ENCODE results near the gene STUB1. TPM values are rescaled to one million over a fixed set of nuclear protein-coding genes. Genes with fewer than 3 reads are reported as not detected.

The STUB1 gene
- total RNA-seq, 1 donor from 2014 or later = 78.6 TPM

GRCh38 chr16:694187-694862 is 14.1 kb downstream of the STUB1 start:
- DNase-seq (ENCODE audit: low read depth in 2 of 2) = no peak

- DNase-seq (ENCODE audit: low read depth in 2 of 2) = no peak
These were observed 14.7 kb downstream of the STUB1 start for GRCh38 chr16:694863-695354.

GRCh38 chr16:695355-696089 is 15.3 kb downstream of the STUB1 start:
- DNase-seq (ENCODE audit: low read depth in 2 of 2) = no peak

DNA sequence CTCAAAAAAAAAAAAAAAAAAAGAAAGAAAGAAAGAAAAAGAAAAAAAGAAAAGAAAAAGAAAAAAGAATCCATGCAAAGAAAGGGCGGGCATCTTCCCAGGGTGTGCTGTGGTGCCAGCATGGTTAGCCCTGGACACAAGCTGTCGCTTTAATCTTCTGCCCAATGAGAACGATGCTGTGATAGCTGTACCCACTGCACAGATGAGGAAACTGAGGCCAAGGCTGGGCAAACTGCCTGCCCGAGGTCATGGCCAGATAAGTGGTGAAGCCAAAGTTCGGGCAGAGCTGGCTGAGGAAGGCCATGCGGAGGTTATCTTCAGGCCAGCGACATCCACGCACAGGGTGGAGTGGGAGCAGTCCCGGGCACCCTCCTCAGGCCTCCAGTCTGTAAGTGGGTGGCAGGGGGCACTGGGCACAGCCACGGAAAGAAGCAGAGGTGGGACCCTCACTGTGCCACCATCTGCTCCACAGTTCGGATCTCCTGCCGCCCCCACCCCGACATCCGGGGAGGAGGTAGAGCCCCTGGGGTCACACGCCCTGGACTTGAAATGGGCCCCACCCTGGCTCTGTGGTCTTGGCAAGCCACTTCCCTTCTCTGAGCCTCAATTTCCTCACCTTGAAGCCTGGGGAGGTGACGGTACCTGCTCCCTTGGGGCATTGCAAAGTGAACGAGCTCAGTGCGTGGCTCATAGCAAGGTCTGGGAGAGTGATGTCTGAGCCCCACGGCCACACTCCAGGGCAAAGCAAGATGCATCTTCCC is 18.9 kb downstream of the STUB1 start:
- DNase-seq (ENCODE audit: low read depth in 2 of 2) = no peak

DNA sequence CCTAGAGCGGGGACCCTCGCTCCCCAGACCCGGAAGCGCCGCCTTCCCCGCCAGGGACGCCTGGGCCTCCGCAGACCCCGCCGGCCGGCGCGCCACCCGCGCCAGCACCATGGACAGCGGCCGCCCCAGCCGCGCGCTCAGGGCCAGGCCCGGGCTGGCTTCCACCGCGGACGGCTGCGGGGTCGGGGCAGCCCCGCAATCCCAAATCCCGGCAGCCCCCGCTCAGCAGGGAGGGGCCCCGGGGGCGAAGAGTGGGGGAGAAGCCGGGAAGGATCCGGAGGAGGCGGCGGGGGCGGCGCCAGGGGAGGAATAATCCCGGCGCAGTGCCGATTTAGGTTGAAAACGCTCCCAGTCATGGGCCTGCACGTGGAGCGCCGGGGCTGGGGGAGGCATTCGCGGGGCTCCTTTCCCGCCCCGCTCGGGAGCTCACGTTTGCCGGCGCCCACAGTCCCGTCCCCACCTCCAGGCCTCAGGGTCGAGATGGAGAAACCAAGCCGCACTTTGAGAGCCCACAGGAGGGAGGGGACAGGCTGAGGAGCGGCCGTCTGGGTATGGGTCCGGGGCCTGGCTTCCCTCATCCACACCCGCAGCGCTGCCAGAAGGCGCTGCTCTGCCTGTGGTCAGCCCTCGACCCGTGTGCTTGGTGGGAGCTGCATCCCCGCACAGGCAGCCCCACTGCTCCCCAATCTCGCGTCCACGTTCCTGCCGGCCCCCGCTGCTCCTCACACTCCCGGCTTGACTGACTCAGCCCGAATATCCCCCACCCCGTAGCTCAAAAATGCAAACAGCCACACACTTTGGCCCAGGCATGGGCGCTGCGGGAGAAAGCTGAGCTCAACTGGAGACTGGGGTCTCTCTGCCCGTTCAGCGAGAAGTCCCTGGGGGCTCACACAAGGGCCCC is 20.7 kb downstream of the STUB1 start:
- peak in 1 of 2 donors; percentile 30 for DNase-seq (ENCODE audit: low read depth in 2 of 2)

DNA sequence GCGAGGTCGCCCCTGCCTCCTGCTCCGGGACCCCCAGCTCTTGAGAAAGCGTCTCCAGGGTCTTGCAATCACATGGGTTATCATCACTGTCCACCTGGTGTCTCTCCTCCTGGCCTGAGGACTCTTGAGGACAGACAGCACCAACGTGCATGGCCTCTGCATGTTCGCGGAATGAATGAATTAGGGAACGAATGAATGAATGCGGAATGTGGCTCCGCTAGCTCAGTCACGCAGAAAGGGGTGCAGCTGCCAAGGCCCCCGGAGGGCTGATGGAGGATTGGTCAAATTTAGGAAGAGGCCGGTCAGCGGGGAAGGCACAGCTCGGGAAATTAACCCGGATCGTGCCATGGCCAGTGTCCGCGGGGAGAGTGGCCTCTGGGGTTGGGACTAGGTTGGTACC is 22.1 kb downstream of the STUB1 start:
- no peak for DNase-seq (ENCODE audit: low read depth in 2 of 2)

DNA sequence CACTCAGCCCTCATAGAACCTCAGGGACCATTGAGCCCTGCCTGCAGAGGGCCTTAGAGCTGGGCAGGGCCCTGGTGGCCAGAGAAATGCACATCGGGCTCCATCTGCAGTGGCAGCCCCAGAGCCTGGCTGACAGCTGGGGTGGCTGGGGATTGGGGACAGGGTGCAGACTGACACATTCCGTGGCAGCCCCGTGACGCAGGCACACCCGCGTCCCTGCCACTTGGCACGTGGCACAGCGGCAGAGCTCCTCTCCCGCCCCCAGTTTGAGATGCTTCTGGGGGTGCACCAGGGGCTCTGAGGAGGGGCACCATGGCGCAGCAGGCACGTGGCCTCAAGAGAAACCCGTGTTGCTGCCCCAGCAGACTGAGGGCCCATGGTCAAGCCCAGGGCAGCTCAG is 23.2 kb downstream of the STUB1 start:
- no peak for DNase-seq (ENCODE audit: low read depth in 2 of 2)

DNA sequence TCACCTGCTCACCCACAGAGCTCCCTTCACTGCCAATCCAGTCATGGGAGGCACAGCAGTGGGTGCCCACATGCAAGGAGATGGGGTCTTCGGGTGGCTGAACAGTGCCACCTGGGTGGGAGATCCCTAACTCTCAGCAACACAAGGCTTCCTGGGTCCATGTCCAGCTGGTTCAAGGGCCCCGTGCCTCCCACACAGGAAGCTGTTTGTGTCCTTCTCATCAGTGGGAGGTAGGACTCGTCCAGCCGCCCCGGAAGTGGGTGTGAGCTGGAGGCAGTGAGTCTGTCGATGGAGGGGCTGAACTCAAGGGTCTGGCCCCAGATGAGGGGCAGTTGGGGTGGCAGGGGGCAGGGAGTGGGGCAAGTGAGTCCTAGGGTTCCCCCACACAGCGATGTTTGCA is 23.8 kb downstream of the STUB1 start:
- DNase-seq (ENCODE audit: low read depth in 2 of 2) = no peak

DNA sequence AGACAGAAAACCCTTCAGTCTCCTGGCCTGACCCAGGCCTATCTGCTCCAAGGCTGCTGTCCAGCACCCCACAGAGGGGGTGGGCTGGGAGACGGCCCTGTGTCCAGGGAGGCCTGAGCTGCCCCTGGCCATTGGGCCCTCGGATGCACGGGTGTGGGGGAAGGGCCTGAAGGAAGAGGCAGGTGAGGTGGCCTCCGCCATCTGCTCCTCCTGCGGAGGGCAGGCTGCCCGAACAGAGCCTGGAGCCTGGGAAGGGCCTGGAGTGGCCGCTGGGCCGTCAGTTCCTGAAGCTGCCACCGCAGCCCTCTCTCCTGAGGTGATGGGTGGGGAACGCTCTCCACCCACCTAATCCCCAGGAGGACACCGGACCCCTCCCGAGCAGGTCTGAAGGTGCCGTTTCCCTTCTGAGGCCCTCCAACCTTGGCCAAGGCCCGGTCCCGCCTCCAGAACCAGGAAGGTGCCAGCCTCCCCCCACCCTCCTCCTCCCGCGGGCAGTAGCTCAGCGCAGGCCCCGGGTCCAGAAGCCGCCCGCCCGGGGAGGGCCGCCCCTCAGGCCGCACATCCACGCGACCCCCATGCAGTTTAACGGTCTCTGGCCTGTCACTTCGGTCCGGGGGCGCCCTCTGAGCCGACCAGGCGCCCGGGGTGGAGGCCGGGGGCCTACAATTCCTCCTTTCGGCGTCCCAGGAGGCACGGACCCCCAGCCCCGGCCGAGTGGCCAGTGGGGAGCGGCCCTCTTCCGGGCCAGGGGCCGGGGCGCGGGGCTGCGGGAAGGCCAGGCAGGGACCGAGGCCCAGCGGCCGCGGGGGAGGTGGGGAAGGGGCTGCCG is 24.6 kb downstream of the STUB1 start:
- DNase-seq (ENCODE audit: low read depth in 2 of 2) = no peak

DNA sequence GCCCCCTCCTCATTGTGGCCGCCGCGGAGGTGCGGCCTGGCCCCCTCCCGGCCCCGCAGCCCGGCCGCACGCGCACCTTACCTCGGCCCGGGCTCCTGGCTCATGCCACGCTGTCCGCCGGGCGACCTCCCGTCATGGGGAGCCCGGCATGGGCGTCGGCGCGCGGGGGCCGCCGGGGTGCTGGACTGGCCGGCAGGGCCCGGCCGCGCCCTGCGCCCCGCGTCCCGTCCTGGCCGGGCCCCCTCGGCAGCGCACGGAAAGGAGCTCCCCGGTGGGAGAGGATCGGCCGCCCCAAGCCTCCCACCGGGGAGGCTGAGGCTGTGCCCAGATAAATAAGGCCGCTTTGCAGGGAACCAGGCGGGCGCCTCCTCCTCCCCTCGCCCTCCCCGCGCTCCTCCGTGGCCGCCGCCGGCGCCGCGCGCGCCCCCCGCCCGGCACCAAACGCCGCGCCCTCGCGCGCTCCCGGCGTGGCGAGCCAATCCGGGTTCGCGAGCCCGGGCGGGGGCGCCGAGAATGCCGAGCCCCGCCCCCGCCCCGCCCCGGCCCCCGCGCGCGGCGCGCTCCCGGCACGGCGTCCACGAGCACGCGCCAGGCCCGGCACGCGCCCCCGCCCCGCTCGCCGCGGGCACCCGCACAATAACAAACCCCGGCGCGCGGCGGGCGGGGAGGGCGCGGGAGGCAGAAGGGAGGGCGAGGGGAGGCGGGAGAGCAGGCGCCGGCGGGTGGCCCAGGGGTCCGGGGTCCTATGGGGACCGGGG is 25.4 kb downstream of the STUB1 start, which contains the start of gene FBXL16:
FBXL16 (minus strand) TSS at position 371 of the 758 bp plus-strand sequence. CDS start 8,396 bp downstream, outside the sequence.
- peak in 1 of 2 donors; percentile 30 for DNase-seq (ENCODE audit: low read depth in 2 of 2)

GRCh38 chr16:706189-707061 is 26.2 kb downstream of the STUB1 start:
- DNase-seq (ENCODE audit: low read depth in 2 of 2) = no peak

DNA sequence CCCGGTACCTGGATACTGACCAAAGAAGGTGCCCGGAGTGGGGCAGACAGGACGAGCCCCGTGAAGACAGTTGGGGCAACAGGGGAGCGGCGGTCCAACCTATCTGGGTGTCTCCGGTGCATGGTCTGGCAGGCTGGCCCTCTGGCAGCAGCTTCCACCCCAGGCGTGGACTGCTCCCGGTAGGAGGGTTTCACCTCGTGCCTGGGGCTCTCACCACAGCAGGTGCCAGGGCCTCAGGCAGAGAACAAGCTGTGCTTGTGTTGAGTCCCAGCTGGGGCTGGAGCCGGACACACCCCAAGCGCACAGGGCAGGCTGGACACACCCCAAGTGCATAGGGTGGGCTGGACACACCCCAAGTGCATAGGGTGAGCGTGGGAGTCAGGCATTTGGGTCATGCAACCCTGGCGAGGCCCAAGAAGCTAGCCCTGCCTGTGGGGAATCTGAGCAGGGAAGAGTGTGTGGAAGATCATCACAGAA is 26.9 kb downstream of the STUB1 start:
- no peak for DNase-seq (ENCODE audit: low read depth in 2 of 2)

GRCh38 chr16:708019-708418 is 27.8 kb downstream of the STUB1 start:
- no peak for DNase-seq (ENCODE audit: low read depth in 2 of 2)

GRCh38 chr16:708959-709358 is 28.7 kb downstream of the STUB1 start:
- DNase-seq (ENCODE audit: low read depth in 2 of 2) = no peak

DNA sequence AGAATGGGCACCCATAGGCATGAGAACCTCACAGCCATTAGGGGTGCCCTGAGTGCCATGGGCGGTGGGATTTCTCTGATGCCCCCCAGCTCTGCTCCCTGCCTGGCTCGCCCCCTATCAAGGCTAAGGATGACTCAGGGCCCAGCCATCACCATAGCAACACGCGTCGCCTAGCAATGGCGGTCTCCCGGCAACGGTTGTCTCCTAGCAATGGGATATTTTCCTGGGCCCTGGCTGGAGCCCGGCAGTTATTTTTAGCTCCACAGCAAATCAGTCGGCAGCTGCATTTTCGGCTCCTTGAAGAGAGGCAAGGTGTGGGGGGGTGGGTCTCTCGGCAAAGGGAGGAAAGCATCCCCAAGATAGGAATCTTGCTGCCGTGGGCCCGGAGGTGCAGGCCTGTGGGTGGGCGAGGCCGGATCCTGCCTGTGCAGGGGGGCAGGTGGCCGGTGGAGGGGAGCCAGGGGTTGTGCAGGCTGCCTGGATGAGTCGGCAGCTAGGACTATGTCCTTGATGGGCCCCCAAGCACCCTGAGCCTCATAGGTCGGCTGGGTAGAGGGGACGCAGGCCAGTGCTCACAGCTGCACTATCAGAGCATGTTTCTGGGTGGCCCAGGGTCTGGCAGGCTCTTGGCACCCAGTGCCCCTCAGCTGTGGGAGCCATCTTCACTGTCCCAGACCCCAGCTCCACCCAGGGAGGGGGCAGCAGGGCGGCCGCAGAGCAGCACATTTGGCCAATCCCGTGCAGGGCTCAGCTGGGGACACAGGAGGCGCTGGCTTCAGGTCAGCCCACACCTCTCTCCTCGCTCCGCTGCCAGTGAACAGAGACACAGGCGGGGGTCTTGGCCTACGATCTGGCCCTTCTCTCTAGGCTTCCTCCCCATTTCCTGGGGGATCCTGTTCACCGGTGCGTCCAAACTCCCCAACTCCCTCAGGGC is 29.6 kb downstream of the STUB1 start:
- no peak for DNase-seq (ENCODE audit: low read depth in 2 of 2)

- no peak for DNase-seq (ENCODE audit: low read depth in 2 of 2)
These were observed 30.4 kb downstream of the STUB1 start for GRCh38 chr16:710500-711075.

DNA sequence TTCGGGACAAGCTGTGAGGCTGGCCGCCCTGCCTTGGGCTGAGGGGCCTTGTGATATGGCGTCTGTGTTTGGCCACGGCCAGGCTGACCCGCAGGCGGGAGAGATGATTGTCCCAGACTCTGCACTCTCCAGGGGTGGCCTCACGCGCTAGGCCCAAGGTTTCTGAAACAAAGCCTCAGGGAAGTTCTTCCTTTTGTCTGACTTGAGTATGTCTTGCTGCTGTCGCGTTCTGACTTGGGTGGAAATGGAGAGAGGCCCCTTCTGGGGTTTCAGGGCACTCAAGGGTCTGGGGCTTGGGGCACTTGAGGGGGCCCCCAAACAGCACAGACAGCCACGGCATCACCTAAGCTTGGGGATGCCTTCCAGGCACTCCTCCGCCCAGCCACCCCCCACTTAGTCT is 30.9 kb downstream of the STUB1 start:
- DNase-seq (ENCODE audit: low read depth in 2 of 2) = no peak
